HG02943 (cell line): ENCODE measurements around the gene ZFAND3.
"Not testable (repeated sequence)": the region's sequence is repeated elsewhere in the genome, so short reads cannot be mapped to it uniquely, and the experiment has no call there.

Experiments
- ATAC-seq: cut with Tn5 transposase; IDR thresholded peaks from one replicate; pipeline ENCODE4 v1.9.1; 2021; ENCODE audit warnings: mild to moderate bottlenecking, low read depth, moderate library complexity; ENCODE audit not compliant: unreplicated experiment

ZFAND3 gene

GRCh38 chr6:38113825-38114576 is 294.5 kb downstream of the ZFAND3 start:
- no peak for ATAC-seq

DNA sequence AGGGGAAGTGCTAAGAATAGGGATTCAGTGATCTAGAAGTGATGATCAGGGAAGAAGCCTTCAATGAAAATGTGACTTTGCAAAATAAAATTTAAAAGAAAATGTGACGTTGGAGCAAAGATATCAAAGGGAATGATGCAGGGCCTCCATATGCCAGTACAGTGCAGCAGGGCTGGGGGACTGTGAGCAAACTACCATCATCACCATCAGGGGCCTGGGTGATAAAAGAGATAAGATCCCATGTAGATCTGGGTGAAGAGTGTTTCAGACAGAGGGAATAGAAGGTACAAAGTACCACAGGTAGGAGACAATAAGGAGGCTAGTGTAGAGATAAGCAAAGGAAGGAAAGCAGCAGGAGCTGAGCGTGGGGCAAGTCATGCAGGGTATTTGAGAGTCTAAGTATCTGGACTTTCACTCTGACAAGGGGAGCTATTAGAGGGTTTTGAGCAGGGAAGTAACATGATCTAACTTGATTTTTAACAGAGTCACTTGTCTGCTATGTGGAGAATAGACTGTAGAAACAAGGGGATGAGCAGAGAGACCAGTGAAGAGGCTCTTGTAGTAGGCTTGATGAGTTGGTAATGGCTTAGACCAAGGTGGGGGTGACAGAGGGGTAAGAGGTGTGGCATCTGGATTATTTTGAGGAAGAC is 295.6 kb downstream of the ZFAND3 start:
- ATAC-seq, result no peak

DNA sequence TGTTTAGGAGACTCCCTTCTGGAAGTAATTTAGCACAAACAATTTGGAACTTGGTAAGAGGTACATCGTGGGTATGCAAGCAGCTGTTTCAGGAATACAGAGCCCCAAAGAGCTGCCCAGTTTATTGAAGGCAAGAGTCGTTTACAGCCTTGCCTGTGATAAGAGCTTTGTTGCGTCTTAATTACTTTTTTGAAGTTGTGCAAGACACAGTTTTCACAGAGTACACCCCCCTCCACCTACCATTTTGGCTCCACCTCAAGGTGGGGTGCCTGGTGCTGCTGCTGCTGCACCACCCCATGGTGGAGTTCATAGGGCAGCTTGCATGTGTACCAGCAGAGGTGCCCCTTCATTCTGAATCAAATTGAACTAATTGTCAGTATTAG is 296.1 kb downstream of the ZFAND3 start:
- no peak for ATAC-seq

DNA sequence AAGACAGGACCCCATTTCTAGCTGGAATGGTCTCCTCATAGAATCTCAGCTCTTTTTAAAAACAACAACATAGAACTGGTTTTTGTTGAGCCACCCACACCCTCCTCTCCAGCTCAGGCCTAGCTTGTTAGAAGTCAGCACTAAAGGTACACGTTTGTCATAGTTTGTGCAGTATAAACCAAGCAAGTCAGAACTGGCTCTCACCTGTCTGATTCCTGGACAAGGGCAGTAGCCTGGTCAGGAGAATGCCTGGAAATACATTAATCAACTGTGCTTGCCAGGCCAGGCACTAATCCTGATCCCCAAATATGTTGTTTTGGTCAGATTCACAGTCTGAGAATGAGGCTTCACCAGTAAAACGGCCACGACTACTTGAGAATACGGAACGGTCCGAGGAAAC is 296.7 kb downstream of the ZFAND3 start:
- no peak for ATAC-seq

GRCh38 chr6:38117281-38117680 is 297.8 kb downstream of the ZFAND3 start:
- ATAC-seq, result no peak

DNA sequence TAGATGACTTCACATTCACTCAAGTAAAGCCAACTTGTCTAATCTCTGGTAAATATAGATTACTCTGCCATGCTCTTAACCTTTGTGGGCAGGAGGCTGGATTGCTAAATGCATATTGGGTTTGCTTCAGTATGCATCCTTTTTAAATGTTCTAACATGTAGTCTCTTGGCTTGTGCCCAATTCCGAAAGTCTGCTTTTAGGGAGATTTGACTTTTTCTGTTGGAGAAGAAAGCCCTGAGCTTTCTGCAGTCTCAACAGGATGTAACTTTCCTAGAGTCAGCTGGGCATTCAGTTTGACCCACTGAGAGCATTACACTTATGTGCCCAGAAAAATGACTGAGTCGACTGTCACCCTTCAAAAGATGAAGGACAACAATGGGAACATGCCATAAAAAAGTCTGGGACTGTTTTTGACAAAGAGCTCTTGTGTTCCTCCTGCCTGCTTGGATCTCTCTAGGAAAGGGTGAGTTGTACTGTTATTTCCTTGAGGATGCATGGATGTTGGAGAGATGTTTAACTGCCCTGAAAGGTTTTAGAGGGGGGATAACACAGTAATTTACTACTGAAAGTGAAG is 299.4 kb downstream of the ZFAND3 start:
- no peak for ATAC-seq

DNA sequence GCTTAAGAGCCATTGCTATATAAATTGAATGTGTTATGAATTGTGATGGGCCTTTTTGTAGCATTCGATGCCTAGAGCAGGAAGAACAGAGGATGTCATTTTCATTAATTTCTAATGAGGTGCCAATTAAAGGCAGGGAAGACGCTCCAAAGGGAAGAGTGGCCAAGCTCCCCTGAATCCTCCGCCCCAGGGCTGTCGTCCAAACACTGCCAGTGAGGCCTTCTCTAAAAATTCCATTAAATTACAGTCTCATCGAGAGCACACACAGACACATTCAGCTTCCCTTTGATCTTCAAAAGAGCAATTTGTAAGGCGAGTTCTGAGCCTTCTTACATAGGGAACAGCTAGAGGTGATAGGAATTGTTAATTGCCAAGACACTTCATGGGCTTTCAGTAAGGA is 300.0 kb downstream of the ZFAND3 start:
- no peak for ATAC-seq

DNA sequence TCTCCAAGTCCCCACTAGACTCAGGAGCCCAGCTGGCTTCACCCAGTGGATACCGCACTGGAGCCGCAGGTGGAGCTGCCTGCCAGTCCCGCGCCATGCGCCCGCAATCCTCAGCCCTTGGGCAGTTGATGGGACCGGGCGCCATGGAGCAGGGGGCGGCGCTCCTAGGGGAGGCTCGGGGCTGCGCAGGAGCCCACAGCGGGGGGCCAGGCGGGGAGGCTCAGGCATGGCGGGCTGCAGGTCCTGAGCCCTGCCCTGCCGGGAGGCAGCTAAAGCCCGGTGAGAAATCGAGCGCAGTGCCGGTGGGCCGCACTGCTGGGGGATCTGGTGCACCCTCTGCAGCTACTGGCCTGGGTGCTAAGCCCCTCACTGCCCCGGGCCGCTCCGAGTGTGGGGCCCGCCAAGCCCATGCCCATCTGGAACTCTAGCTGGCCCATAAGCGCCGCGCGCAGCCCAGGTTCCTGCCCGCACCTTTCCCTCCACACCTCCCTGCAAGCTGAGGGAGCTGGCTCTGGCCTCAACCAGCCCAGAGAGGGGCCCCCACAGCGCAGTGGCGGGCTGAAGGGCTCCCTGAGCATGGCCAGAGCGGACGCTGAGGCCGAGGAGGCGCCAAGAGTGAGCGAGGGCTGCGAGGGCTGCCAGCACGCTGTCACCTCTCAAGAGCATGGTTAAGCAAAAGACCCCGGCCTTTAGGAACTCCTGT is 304.8 kb downstream of the ZFAND3 start:
- not testable (repeated sequence) for ATAC-seq

DNA sequence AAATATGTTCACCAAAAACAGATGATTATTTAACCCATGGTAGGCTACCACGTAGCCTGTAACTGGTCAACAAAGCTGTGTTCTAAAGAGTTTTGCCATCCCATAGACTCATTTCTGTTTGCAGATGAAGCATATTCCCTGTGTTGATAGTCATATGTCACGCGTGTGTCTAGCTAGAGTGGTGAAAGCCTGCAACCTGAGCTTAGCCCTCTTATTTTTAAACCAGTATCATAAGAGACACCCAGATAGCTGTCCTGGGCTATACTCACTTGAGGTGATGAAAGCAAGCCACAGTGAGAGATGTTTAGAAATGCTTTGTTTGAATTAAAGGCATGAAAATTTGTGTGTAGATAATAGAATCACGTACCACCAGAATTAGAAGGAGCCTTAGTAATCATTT is 307.8 kb downstream of the ZFAND3 start:
- ATAC-seq, result no peak

DNA sequence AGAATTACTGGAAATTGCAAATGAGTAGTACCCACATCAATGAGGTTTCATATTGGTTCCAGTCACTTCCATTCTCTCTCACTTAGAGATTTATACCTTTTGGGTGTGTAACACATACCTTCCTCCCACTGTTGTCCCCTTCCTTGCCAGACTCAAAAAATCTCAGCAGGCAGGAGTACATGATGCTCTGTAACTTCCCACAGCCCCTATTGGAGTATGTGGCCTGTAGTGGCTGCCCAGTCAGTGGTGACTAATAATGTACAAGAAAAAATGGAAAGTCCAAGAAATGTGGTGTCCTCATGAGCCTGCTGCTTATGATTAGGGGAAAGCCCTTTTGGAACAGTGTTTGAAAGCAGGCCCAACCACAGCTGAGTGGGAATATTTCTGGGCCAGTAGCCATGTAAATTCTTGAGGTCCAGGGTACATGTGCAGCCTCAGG is 312.0 kb downstream of the ZFAND3 start:
- no peak for ATAC-seq

DNA sequence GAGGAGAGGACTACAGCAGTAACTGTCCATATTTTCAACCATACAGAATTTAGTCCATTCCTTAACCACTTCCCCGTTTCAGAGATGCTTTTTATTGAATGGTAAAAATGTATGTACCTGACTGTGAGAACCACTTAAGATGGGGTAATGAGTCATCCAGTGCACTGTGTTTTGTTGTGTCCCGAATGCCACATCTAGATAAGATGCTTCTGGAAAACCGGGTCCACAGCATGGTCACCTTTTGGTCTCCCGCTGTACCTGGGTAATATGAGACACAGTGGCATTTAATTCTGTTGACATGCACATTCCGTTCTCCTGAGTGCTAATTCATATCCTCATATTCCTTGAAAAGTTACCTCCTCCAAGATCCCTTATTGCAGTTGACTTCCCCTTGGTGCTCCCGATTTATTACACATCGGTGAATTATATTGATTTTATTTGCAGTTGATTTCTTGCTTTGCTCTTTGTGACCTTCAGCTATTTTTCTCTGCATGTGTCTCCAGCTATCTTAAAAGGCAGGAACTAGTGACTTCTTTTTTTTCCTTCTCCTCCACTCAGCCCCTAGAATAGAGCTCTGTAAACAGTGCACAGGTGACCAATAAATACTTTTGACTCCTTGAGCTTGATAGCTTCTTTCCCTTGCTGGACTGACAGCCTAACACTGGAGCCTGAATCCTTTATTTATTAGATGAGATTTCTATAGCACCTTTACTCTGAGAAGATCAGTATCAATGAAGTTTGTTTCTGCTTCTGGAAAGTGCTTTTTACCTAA is 314.6 kb downstream of the ZFAND3 start:
- ATAC-seq, result no peak

GRCh38 chr6:38134704-38135088 is 315.2 kb downstream of the ZFAND3 start:
- no peak for ATAC-seq

- no peak for ATAC-seq
These were observed 317.0 kb downstream of the ZFAND3 start for GRCh38 chr6:38136547-38136946.

DNA sequence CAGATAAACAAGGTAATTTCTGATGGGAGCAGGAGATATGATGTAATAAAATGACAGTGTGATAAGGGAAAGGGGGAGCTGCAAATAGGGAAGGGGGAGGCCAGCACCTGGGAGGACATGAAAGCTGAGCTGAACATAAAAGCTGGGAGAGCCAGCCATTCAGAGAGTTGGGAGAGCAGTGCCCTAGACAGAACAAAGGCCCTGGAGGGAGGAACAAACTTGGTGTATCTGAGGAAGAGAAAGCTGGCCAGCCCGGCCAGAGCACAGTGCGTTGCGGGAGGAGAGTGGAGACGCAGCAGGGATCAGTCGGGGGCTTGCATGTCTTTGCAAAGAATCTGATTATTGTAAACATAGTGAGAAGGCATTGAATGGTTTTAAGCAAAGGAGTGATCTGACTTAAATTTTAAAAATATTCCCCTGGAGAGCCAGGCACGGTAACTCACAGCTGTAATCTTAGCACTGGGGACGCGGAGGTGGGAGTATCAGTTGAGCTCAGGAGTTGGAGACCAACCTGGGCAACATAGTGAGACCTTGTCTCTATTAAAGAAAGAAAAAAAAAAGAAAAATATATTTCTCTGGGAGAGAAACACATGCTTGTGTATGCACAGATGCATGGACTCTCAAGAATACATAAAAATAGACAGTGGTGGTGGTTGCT is 318.2 kb downstream of the ZFAND3 start:
- ATAC-seq, result no peak

- no peak for ATAC-seq
These were observed 318.8 kb downstream of the ZFAND3 start for GRCh38 chr6:38138374-38138773.

DNA sequence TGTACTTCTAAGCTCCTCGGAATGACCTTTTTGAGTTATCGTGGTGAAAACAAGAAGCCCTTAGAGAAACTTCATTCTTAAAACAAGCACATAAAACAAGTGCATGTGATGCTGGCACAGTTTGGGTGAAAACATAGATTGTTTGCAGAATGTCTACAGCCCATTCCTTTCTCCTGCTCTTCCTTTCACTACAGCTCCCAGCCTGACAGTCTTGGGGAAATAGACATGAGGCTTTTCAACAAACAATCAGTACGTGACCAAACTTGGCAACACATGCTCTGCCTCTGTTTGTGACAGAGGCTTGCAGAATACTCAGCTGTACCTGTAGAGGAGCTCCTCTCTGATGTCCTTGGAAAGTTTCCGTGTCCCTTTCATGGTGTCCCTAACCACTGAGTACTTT is 321.6 kb downstream of the ZFAND3 start:
- ATAC-seq, result no peak

DNA sequence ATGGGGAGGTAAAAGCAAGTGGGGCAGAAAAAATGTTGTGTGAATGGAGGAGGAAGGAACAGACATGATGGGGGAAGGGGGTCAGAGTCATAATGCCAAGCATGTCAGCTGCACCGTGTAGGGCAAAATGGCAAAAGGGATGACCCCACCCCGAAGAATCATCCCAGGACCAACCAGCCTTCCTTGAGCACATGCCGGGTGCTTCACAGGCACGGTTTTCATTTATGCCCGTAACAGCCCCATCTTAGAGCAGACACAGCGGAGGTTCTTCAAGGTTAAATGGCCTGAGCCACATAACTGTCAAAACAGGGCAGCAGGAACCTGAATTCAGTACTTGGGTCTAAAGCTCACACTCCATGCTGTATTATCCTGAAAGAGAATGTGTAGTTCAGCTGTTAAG is 322.2 kb downstream of the ZFAND3 start:
- ATAC-seq, result no peak

GRCh38 chr6:38142178-38142902 is 322.8 kb downstream of the ZFAND3 start:
- no peak for ATAC-seq
